OCI-LY3 (cell line): Measurements from ENCODE around the gene SPA17.

Experiments used
- H2AFZ ChIP-seq: fragments of 200-600, 300-600 bp; shearing (Covaris generic); 2 replicates; pipeline ENCODE4 v1.6.0; 2014; ENCODE audit warnings: antibody characterized with exemption, low read depth, low read length
- H3K27ac ChIP-seq: fragments of 200-600, 300-600 bp; sonication (generic); 2 replicates; pipeline ENCODE4 v1.5.1; 2014; ENCODE audit warnings: mild to moderate bottlenecking, low read length, moderate library complexity, mixed read lengths
- H3K27me3 ChIP-seq: fragments of 200-600, 300-600 bp; sonication (generic); 2 replicates; pipeline ENCODE4 v1.6.1; 2014; ENCODE audit warnings: low read depth, low read length, mixed read lengths
- H3K36me3 ChIP-seq: fragments of 200-600, 300-600 bp; sonication (generic); replicated peaks from 2 replicates; pipeline ENCODE3; 2014; ENCODE audit warnings: low read depth, low read length, mixed read lengths
- H3K4me1 ChIP-seq: fragments of 300-600, 200-600 bp; sonication (generic); 2 replicates; pipeline ENCODE4 v1.6.1; 2014; ENCODE audit warnings: low read length, mixed read lengths
- H3K4me2 ChIP-seq: fragments of 200-600, 300-600 bp; sonication (generic); 2 replicates; pipeline ENCODE4 v1.6.1; 2014; ENCODE audit warnings: low read length, mixed read lengths
- H3K4me3 ChIP-seq: fragments of 300-600, 200-600 bp; sonication (generic); 2 replicates; pipeline ENCODE4 v1.5.1; 2014; ENCODE audit warnings: antibody characterized with exemption, mild to moderate bottlenecking, low read length, moderate library complexity
- H3K79me2 ChIP-seq: fragments of 300-600, 200-600 bp; shearing (Covaris generic); 2 replicates; pipeline ENCODE4 v1.6.1; 2014; ENCODE audit warnings: mild to moderate bottlenecking, low read length, mixed read lengths
- H3K9ac ChIP-seq: fragments of 300-600, 200-600 bp; shearing (Covaris generic); 2 replicates; pipeline ENCODE4 v1.6.0; 2014; ENCODE audit warnings: mild to moderate bottlenecking, low read length, moderate library complexity
- H3K9me3 ChIP-seq: fragments of 200-600, 300-600 bp; shearing (Covaris generic); 2 replicates; pipeline ENCODE4 v1.6.1; 2014; ENCODE audit warnings: low read length, mixed read lengths; ENCODE audit not compliant: insufficient read depth
- H4K20me1 ChIP-seq: fragments of 200-600, 300-600 bp; sonication (generic); 2 replicates; pipeline ENCODE4 v1.6.1; 2016; ENCODE audit warnings: low read length, mixed read lengths; ENCODE audit not compliant: insufficient read depth
- CTCF ChIP-seq: fragments of 200-600, 300-600 bp; sonication (generic); IDR thresholded peaks from 2 replicates; pipeline ENCODE4 v1.5.1; 2014; ENCODE audit warnings: antibody characterized with exemption, low read length, low read depth
- EZH2phosphoT487 ChIP-seq: fragments of 200-600 bp; shearing (Covaris generic); IDR thresholded peaks from 2 replicates; pipeline ENCODE4 v1.6.1; 2018; ENCODE audit warnings: antibody characterized with exemption, mixed run types, low read depth

SPA17 gene

GRCh38 chr11:124732230-124732629 is 58.5 kb downstream of the SPA17 start:
- H3K9ac ChIP-seq, result no peak overlapping the region
- no peak overlapping the region for H3K27ac ChIP-seq
- H3K79me2 ChIP-seq, result no peaks in the 10 kb centered on the region
- no peaks in the 10 kb centered on the region for H3K36me3 ChIP-seq
- no peaks in the 10 kb centered on the region for H3K4me1 ChIP-seq
- TF ChIP-seq CTCF, result no peak
- TF ChIP-seq EZH2phosphoT487, result no peak
- no peak overlapping the region for H3K4me2 ChIP-seq
- peaks cover 9% of the 10 kb centered on the region; the same call in 1 of the 2 replicates for H3K27me3 ChIP-seq
- no peak overlapping the region for H2AFZ ChIP-seq
- no peak overlapping the region for H3K4me3 ChIP-seq
- H4K20me1 ChIP-seq, result no peaks in the 10 kb centered on the region
- no peaks in the 10 kb centered on the region for H3K9me3 ChIP-seq

DNA sequence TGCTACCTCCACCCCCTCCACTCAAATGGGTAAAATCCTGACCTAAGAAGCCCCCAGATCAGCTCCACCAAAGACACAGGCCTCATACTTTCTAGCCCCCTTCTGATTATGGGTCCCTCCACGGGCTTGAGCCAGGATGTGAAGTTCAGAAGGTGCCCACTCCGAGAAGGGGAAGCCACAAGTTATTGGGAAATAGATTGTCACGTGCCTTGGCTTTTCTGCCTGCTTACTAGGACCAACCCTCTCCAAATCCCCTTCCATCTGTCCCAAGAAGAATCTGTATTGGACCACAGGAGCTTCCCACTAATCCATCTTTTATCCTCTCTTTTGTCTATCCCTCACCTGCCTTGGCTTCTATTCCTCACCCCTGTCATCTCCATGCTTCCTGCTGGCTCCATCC is 63.0 kb downstream of the SPA17 start:
- no peak overlapping the region for H3K4me3 ChIP-seq
- peaks cover 31% of the 10 kb centered on the region for H3K27me3 ChIP-seq
- peaks cover 9% of the 10 kb centered on the region for H3K4me1 ChIP-seq
- H2AFZ ChIP-seq, result no peak overlapping the region
- no peaks in the 10 kb centered on the region for H3K9me3 ChIP-seq
- H3K9ac ChIP-seq, result no peak overlapping the region
- no peak overlapping the region for H3K27ac ChIP-seq
- no peaks in the 10 kb centered on the region for H3K79me2 ChIP-seq
- no peak overlapping the region for H3K4me2 ChIP-seq
- TF ChIP-seq EZH2phosphoT487 (no peak), CTCF (no peak)
- no peaks in the 10 kb centered on the region for H4K20me1 ChIP-seq
- no peaks in the 10 kb centered on the region for H3K36me3 ChIP-seq

DNA sequence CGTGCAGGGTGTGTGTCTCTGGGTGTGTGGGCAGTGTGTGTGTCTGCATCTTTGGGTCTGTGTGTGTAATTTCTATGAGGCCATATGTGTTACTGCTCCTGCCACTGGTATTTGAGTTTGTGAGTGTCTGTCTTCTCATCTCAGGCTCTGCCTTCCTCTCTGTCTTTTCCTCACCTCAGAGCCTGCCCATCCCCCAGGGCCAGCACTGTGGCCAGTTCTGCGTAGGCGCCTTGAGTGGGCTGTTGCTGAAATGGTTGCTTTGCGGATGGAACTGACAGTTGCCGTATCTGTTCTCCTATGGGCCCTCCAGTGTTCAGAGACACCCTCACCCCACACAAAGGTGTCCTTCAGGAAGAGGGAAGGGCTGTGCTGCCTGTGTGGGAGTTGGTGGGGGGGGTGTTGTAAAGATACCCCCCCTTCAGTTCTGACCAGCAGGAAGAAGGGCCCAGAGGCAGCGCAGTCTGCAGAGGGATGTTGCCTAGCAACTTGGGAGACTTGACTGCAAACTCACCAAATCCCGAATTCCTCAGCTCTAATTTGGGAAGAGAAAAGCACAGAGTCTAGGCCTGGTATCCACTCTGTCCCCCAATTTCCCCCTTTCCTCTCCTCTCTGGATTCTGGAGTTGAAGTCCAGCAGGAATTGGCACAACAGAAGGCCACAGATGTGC is 64.1 kb downstream of the SPA17 start:
- H3K4me3 ChIP-seq, result no peak overlapping the region
- H3K27ac ChIP-seq, result no peak overlapping the region
- no peaks in the 10 kb centered on the region for H4K20me1 ChIP-seq
- no peak for TF ChIP-seq EZH2phosphoT487
- TF ChIP-seq CTCF, result no peak
- H3K9me3 ChIP-seq, result no peaks in the 10 kb centered on the region
- no peak overlapping the region for H3K9ac ChIP-seq
- peaks cover 31% of the 10 kb centered on the region for H3K27me3 ChIP-seq
- H3K36me3 ChIP-seq, result no peaks in the 10 kb centered on the region
- H2AFZ ChIP-seq, result no peak overlapping the region
- H3K79me2 ChIP-seq, result no peaks in the 10 kb centered on the region
- H3K4me2 ChIP-seq, result no peak overlapping the region
- H3K4me1 ChIP-seq, result peaks cover 9% of the 10 kb centered on the region

- H3K27me3 ChIP-seq, result peaks cover 31% of the 10 kb centered on the region
- no peaks in the 10 kb centered on the region for H3K9me3 ChIP-seq
- peak overlapping the region; percentile 78 for H3K4me3 ChIP-seq
- H3K79me2 ChIP-seq, result no peaks in the 10 kb centered on the region
- H3K4me1 ChIP-seq, result peaks cover 9% of the 10 kb centered on the region
- H3K4me2 ChIP-seq, result peak overlapping the region; percentile 88
- H3K9ac ChIP-seq, result peak overlapping the region; percentile 53
- H3K36me3 ChIP-seq, result no peaks in the 10 kb centered on the region
- no peak overlapping the region for H3K27ac ChIP-seq
- no peak for TF ChIP-seq EZH2phosphoT487
- no peak for TF ChIP-seq CTCF
- no peak overlapping the region for H2AFZ ChIP-seq
- H4K20me1 ChIP-seq, result no peaks in the 10 kb centered on the region
Measured at GRCh38 chr11:124738713-124739478, 65.2 kb downstream of the SPA17 start.
